HG03571 (cell line): ENCODE measurements around the gene NETO1.

Experiments
- ATAC-seq: cut with Tn5 transposase; IDR thresholded peaks from one replicate; pipeline ENCODE4 v1.9.1; 2021; ENCODE audit not compliant: unreplicated experiment

Gene NETO1

GRCh38 chr18:72846736-72847533 is 20.9 kb downstream of the NETO1 start:
- no peak for ATAC-seq

DNA sequence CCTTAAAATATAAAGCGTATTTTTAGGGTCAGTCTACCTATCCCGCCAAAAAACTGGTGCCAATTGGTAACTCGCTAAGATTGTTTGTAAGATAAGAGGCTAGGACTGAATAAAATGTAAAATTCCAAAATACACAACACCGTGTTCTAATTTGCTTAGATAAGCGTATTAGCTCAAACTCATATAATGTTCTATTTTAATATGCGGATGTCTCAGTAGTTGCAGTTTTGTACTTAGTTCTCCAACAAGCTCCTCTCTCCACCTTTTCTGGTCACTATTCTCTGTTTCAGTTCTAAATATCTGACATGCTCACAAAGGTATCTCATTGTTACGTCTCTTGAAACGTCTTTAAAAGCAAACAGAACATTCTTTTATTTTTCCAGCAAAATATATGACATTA is 24.0 kb downstream of the NETO1 start:
- ATAC-seq = no peak

DNA sequence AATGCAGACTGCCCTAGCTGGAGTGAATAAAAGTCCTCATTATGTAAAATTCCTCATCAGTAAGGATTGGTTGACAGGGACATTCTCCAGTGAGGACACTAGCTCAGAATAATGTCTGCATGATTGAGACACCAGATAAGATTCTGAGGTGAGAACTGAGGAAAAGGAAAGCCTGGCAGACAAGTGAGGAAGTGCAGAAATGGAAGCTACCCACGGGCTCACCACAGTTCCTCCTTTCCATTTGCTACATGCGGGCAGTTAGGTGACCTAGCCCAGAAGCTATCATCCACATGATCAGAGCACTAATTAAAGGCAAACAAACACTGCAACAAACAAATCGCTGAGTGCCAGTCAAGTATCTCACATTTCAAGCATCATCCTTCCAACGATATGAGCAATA is 27.7 kb downstream of the NETO1 start:
- ATAC-seq = no peak

- no peak for ATAC-seq
Observed at GRCh38 chr18:72834731-72835130, 33.1 kb downstream of the NETO1 start.

DNA sequence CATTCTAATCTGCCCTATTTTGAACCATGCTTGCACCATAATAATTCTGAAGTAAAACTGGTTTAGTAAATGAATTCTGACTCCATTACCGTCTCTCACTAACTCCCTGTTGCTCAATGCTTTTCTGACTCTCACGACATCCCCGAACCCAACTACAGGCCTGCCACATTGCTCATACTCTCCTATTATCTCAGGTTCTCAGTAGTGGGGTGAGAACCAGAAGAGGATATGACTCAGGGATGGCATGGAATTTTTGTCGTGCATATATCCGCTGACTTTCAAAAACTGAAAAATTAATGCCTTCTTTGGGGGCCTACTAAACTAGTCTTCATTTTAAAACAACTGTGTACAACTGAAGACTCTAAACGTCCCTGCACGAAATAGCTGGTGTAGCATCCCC is 34.3 kb downstream of the NETO1 start:
- ATAC-seq = no peak

DNA sequence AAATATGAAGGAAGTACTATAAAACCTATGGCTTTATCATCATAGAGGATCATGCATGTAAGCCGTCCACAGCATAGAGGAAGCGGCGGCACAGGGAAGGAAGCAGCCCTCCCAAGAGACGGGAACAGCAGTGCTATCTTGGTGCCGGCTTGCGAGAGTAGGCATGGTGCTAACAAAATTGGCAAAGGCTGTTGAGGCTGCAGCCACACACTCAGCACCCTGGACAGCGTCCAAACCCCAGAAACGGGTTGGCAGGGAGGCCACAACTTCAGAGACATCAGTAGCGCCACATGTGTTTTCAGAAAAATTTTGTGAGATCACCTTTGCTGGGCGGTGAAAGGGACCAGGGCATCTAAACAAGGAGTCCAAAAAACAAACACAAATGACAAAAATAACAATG is 37.7 kb downstream of the NETO1 start:
- no peak for ATAC-seq

- no peak for ATAC-seq
Observed at GRCh38 chr18:72828601-72829000, 39.2 kb downstream of the NETO1 start.

DNA sequence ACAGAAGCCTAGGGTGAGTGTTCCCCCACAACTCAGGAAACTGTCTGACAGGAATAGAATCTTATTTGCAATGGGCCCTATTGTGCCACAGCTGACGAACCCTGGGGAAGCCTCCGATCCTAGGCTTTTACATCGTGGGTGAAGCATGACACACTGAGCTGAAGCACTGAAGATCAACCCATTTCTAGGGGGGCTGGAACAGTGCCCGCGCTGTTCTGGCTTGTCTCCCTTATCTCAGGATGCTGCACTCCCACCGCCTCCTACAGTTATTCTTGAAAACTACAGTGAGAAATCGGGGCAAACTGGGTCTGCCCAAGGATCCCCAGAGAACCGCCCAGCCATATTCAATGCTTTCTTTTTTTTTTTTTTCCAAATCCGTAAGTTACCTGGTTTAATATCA is 41.1 kb downstream of the NETO1 start:
- ATAC-seq = no peak

DNA sequence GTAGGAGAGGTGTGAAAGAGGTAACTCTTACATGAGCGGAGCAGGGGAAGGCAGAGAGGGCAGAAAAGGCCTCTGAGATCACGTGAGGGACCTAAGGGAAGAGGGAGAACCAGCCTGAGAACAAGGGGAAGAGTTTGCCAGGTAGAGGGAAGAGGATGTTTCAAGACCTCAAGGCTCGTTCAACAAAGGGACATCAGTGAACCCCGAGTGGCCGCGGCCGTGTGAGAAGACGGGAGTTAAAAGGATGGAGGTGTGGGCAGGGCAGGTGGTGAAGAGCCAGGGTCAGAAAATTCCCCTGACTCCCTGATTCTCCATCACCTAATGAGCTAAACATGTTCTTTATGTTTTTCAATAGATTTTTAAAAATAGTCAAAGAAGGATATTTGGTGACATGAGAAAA is 44.4 kb downstream of the NETO1 start:
- ATAC-seq = no peak

DNA sequence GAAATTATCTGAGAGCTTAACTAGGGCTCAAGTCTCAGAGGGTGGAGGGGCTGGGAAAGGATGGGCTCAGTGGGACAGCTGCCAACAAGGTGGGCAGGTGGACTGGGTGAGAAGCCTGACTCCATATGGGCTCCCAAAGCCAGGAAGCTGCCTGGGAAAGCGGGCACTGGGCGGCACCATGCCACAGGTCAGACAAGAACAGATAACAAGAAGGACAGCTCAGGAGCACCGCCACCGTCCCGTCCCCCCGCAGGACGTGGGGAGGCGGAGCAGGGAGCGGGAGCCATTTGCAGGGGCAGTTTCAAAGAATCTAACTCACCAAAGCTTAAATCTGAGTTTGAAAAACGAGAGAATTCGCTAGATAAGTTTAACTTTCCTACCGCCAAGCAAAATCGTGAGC is 45.6 kb downstream of the NETO1 start:
- no peak for ATAC-seq

GRCh38 chr18:72820571-72820970 is 47.2 kb downstream of the NETO1 start:
- ATAC-seq = no peak

DNA sequence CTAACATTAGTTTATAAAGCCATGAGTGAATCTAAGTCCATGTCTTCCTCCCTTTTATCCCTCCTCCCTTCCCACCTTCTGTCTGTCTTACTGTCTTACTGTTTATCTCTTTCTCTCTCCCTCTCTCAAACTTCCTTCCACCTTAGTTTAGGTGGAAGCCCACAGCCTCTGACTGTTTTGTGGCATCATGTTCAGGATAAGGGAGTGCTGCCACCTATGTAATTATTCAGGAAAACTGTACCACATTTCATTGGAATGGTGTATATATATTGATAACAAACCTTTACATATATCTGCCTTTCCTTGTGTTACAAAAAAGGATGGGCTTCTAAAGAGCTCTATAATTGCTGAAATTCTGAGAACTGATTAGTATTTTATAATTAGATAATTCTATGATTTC is 48.7 kb downstream of the NETO1 start:
- no peak for ATAC-seq

GRCh38 chr18:72811047-72811446 is 56.7 kb downstream of the NETO1 start:
- ATAC-seq = peak; percentile 80

- no peak for ATAC-seq
Observed at GRCh38 chr18:72808680-72809079, 59.1 kb downstream of the NETO1 start.

DNA sequence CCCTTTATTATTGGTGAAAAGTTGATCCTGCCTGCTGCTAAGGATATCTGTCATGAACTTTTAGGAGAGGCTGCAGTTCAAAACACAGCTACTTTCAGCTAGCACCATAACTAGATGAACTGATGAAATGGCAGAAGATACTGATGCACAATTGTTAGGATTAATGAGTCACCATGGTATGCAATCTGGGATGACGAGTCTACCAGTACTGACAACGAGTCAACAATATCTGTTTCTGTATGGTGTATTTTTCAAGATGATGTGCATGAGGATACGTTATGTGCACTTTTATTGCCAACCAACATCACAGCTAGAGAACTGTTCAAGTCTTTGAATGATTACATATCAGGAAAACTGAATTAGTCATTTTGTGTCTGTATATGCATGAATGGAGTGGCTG is 68.7 kb downstream of the NETO1 start:
- ATAC-seq = no peak

GRCh38 chr18:72783530-72783929 is 84.3 kb downstream of the NETO1 start:
- no peak for ATAC-seq

- no peak for ATAC-seq
Observed at GRCh38 chr18:72774914-72775313, 92.9 kb downstream of the NETO1 start.

DNA sequence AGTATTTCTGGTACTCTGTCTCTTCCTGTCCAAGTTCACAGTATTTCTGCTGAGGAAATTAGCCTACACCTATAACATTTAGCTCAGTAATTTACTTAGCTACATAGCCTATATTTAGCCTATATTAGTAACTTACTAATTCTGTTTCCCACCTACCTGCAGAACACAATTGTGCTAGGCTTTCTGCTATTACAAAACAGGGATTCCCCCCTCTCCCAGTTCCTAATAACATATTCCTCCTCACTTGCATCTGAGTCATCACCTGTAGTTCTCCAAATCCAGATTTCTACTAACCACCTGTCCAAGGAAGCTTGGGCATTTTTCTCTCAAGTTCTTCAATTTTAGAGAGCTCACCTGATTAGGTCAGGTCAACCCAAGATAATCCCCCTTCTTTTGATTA is 94.9 kb downstream of the NETO1 start:
- ATAC-seq = no peak

DNA sequence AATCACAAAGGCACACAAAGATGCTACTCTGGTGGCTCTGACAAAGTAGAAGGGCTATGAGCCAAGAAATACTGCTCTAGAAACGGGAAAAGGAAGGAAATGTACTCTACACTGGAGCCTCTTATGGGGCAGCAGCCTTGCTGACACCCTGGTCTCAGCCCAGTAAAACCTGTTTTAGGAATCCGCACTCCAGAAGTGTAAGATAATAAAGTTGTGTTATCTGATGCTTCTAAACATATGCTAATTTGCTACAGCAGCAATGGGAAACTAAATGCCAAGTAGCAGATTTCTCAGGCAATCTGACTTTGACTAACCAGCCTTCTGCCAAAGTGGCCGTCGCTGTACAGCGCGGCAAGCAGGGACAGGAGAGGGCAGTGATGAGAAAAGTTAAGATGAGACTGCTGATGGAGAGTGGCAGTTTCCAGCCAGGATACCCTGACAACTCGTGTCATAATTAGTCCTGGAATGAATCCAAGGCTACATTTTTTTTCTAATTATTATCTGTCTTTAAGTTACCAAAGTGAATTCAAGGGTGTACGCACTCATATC is 99.0 kb downstream of the NETO1 start:
- no peak for ATAC-seq

- ATAC-seq = no peak
Observed at GRCh38 chr18:72762515-72763122, 105.2 kb downstream of the NETO1 start.

DNA sequence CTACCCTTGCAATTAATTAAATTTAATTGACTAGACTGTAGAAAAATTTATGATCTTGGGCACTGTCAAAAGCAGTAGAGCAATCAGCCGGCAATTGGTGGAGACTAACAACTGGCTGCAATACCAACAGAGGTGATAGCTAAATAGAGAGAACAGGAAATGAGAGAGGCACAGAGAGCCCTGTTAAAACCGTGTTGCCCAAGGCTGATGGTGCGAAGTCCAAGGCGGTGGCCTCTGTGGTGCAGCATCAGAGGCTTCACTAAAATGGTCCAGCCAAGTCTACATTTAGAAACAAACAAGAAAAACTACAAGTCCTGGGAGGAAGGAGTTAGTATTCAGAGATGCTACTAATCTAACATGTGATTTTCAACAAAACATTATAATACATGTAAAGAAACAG is 115.6 kb downstream of the NETO1 start:
- ATAC-seq = no peak

GRCh38 chr18:72742002-72742401 is 125.8 kb downstream of the NETO1 start:
- no peak for ATAC-seq

GRCh38 chr18:72738136-72738535 is 129.7 kb downstream of the NETO1 start:
- no peak for ATAC-seq
